GM19035 (cell line): ENCODE measurements around the gene EXD3.

Source experiments
- ATAC-seq: cut with Tn5 transposase; IDR thresholded peaks from one replicate; pipeline ENCODE4 v1.9.1; 2021; ENCODE audit not compliant: unreplicated experiment

The EXD3 gene

GRCh38 chr9:137319739-137320551, 103.0 kb downstream of the EXD3 start:
- ATAC-seq = no peak

- ATAC-seq = no peak
These were observed 103.8 kb downstream of the EXD3 start for GRCh38 chr9:137319011-137319738.

GRCh38 chr9:137318602-137319001, 104.4 kb downstream of the EXD3 start:
- no peak for ATAC-seq

GRCh38 chr9:137317718-137318511, 105.0 kb downstream of the EXD3 start:
- no peak for ATAC-seq

GRCh38 chr9:137317021-137317717, 105.8 kb downstream of the EXD3 start:
- no peak for ATAC-seq

GRCh38 chr9:137316012-137316981, 106.7 kb downstream of the EXD3 start:
- ATAC-seq = no peak

GRCh38 chr9:137315581-137316011, 107.4 kb downstream of the EXD3 start:
- ATAC-seq = no peak

GRCh38 chr9:137314561-137315560, 108.1 kb downstream of the EXD3 start:
- ATAC-seq = no peak

GRCh38 chr9:137313956-137314560, 108.9 kb downstream of the EXD3 start:
- ATAC-seq = no peak

- no peak for ATAC-seq
These were observed 109.5 kb downstream of the EXD3 start for GRCh38 chr9:137313326-137313936.

GRCh38 chr9:137312852-137313325, 110.1 kb downstream of the EXD3 start:
- no peak for ATAC-seq

- ATAC-seq = no peak
These were observed 110.7 kb downstream of the EXD3 start for GRCh38 chr9:137311986-137312851.

GRCh38 chr9:137311171-137311985, 111.6 kb downstream of the EXD3 start:
- ATAC-seq = no peak

GRCh38 chr9:137310189-137311052, 112.5 kb downstream of the EXD3 start:
- ATAC-seq = no peak
